Daoy (cell line): ENCODE results near the gene ADCY2. TPM values are rescaled to one million over a fixed set of nuclear protein-coding genes. Genes with fewer than 3 reads are reported as not detected.

Experiments used
- DNase-seq: peaks from one replicate; pipeline ENCODE4 v3.0.0-alpha.2; 2015; ENCODE audit warnings: low read depth
- total RNA-seq: library from RNA; depleted of rRNA; stranded (reverse); fragments of >200 nt; shearing (Covaris generic); gene quantifications from 2 replicates; pipeline ENCODE4 v1.2.3, GENCODE V29; 2014

Gene ADCY2
- total RNA-seq, 1 experiment from 2014 or later = 0.86 TPM

DNA sequence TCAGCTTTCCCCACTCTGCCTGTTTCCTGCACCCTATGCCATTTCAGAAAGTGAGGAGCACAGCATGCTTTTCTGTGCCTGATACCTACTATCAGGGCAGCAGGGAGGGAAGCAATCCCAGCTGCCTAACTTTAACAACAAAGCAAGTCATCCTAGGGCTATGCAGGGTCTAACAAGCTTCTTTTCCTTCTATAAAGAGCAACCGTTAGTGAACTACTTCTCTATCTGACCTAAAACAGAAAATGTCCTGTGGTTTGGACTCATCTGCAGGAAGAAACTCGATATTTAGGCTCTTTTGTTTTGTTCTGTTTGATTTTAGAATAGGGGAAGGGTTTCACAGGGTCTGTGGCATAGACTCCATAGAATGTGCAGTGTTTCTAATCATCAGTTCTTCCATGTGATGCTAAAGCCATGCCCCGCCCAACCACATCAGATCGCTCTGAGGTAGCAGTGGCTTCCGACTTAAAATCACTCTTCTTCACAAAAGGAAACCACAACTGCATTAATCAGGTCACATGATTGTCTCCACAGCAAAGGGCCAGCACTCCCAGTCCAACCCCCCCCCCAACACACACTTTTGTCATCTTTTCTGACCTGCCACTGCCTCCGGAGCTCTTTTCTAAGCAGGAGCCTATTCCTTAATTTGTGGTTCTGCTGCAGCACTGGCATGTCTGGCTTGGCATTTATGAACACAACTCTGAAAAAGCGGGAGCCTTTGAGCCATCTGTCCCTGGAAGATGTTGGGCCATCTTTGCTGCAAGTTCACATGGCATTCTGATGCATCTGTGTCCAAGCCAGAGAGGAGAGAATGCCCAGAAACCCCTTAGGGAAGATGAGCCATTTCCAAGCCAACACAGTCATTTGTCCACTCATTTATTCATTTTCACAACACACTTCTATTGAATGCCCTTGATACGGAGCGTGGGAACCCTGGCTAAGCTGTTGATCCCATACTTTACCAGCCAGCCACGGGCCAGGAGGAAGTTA lies 383.4 kb downstream of the ADCY2 start:
- no peak for DNase-seq

DNA sequence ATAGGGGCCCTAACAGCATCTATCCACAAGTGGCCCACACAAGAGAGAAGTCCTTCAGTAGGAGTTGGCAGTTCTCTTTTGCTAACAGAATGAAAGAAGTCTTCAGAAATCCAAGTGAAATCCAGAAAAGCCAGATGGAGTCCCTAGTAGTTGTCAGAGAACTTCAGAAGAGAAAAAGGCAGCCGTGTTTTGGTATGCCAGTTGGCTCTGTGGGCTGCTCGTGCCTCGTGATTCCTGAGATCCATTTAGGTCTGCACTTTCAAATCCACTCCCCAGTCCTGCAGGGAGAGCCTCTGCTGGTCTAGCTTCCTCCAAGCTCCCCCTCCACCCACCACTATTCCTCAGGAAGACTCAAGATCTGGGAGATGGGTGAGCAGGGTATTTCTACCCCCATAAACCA lies 386.0 kb downstream of the ADCY2 start:
- DNase-seq = no peak

DNA sequence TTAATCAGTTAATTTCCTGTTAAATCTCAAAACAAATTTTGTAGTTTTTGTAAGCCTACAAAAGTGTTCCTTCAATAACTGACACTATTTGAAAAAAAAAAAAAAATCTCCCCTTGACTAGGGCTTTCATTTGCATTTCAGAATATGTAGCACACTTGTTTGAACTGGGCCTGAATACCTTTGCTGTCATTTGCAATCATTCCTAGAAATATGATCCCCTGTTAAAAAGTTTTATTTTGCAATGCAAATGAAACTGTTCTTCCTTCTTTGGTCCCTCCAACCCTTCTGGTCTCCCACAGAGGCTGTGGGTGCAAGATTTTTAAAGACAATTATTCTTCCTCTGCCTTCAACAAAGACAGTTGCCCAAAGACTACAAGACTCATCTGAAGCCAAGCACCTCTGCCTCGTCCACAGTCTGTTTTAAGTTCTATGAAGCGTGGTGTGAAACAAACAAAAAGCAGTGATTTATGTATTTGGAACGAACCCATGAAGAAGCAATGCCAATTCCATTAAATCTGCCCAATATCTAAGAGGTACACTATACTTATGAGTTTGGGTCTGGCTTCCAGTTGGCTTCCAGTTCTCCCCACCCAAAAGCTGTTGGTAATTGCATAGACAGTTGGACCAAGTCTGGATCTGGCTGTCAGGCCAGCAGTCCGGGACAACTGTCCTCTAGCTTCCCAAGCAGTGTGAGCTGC lies 388.9 kb downstream of the ADCY2 start:
- DNase-seq = no peak

DNA sequence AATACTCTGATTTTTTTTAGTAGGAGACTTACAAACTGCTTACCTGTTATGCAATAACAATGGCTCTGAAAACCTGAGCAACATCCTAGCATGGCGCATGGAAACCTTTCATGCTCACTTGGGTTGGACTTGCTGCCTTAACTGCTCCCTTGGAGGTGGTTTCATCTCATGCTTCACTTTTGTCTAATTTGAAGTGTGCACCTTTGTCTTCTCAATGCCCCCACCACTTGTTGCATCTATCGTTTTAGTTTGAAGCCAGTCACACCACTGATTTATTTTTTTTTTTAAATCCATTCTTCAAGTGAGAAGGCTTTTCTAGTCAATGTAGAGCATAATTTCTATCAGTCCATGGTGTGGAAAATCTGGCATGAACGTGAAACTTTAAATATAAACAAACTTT lies 391.8 kb downstream of the ADCY2 start:
- DNase-seq = no peak

DNA sequence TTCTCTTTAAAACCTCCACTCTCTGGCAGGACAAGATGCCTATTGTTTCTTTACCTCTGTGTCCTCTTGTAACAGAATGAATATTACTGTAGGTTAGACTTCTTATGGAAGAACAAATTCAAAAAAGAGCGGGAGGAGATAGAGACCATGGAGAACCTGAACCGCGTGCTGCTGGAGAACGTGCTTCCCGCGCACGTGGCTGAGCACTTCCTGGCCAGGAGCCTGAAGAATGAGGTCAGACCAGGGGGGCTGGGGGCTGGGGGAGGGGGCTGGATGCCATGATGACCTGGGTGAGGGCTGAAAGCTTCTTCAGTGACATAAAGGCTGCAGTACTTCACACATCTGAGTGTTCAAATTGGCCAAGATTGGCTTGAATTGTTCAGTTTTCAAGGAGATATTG lies 393.6 kb downstream of the ADCY2 start:
- no peak for DNase-seq

DNA sequence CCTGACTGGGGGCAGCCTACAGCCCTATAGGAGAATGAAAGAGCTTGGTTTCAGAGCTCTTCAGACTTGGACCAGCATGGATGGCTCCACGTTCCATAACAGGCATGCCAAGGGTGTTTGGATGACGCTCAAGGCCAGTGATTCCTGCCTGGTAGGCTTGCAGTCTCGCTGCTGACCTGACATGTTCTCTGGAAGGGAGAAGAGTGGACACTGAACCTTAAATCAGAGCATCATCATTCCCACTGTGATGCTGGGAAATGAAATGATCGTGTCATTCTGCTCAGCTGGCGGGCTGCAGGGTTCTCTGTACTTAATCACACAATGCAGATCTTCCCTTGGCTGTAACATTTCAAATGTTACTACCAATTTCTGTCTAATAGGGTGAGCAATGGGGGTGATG lies 398.0 kb downstream of the ADCY2 start:
- no peak for DNase-seq

DNA sequence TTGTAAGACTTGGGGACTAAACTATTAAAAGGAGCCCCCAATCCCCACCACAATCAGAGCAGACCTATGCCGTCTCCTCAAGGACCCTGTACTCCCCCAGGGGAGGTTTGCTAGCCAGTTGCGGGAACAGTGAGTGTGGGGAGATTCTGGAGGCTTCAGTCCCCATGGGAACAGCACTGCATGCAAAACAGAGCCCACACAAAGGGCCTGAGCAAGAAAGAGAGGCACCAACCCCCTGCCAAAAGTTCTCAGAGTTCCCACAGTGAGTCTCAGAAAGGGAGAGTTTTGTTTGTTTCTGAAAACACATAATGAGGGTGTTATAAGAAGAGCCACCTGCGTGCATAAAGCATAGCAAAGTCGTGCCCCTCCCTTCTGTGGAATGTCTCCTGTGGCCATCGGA lies 398.4 kb downstream of the ADCY2 start:
- DNase-seq = no peak

DNA sequence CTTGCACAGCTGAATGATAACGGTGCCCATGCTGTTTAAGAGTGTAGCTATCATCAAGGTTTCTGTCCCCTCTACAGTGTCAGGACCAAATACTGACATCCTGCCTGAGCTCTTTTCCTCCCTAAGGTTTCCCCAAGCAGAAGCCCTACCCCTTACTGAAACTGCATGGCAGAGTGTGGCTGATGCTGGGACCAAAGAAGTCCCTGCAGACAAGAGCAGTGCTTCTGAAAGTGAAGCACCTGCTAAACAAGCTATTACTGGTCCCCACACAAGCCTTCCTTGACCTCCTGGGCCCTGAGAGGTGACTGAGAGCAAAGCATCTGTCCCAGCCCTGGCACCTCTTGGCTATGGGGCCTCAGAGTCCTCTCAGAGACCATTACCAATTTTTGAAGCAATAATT lies 398.9 kb downstream of the ADCY2 start:
- no peak for DNase-seq

DNA sequence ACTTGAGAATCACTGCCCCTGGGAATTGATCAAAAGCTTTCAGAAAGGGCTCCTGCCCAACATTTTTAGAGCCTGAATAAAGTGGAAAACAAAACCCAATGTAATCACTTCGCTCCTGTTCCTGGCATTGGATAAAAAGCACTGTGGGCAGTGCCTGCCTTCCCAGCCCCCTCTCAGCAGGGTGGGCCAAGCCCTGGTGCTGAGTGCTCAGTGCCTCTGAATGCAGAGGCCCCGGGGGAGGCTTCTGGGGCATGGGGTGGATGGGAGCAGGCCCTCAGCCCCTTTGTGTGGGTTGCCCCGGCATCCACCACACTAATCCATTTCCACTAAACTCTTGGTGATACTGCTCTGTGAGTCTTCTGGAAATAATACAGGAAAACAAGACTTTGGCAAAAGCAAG lies 399.4 kb downstream of the ADCY2 start:
- no peak for DNase-seq

DNA sequence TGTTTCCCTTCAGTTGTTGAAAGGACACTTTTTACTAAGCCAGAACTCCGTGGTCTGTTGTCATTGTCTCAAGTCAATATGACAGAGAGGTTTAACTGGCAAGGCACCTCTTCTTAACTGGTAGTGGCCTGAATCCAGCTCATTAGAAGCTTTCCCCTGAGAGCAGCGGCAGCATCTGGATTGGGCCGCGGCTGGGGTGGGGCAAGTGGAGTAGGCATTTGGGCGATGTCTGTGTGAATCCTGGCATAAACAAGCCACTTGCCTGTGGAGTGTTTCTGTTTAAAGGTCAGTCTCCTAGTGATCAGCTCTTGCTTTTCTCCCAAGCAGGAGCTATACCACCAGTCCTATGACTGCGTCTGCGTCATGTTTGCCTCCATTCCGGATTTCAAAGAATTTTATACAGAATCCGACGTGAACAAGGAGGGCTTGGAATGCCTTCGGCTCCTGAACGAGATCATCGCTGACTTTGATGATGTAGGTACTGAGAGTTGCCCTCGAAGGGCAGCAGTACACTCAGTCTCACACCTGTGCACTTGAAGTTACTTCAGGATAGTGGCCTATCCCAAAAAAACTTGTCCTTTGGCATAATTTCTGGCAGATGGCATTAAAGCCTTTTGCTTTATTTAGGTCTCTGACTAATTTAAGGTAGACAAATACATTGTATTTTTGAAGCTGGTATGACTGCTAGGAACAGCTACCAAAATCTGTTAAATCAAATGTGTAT lies 406.1 kb downstream of the ADCY2 start:
- no peak for DNase-seq

DNA sequence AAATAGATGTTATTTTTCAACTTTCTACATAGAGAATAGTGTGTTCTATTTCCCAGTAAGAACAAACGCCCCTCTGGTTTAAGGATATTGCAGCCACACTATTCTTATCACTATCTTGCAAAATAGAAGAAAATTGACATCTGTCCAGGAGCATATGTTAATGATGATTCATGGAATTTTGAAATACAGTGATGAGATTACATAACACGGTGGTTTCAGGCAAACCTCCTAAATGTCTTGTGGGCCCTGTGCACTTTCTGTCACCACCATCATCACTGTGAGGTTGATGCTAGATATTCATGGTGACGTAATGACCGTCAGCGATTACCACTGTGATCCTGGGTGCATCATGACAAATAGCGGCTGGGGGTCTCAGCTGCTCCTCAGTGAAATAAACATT lies 406.9 kb downstream of the ADCY2 start:
- DNase-seq = no peak

DNA sequence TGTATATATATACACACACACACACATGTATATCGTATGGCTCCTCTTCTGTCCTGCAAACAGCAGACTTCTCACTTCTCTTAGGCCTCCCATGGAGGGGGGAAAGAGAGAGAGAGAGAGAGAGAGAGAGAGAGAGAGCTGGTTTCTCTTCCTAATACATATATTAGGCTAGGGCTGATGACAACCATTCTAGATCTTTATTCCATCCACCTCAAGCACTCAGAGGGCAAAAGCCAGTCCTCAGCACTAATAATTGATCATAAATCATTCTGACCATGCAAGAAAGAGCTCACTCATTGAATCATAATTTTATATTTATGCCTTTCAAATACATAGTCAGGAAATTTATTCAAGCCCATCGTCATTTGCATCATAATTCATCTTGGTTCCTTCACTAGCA lies 408.0 kb downstream of the ADCY2 start:
- DNase-seq = no peak

DNA sequence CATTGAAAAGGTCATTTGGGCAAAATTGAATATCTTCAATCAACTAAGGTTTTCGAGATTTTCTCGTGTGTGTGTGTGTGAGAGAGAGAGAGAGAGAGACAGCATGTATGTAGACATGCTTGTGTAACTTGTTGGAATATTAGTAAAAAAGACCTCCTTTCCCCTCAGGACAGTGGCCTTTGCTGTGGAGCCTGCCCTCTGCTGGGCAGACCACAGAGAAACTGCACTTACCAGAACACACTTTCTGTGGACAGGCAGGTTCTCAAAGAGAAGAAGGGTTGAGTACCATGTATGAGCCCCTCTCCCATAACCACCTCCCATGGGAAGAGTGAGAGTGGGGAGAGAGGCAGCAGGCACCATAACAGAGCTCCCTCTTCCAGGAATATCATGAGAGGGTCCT lies 409.4 kb downstream of the ADCY2 start:
- peak; percentile 18 for DNase-seq

DNA sequence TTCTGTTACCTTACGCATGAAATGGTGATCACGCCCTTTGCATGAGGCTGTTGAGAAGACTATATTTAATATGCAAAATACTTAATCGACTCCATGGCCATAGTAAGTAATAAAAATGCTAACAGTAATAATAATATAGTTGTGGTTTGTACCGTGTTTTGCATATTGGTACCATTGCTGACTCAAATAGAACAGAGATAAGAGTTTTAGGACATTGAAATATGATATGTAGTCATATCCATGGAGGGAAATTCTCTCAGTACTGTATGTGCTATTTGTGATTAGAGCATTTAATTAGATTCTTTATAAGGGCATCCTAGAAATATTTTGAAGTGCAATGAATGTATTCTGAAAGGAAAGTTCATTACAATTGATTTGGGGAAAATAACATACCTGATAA lies 413.1 kb downstream of the ADCY2 start:
- DNase-seq = no peak

DNA sequence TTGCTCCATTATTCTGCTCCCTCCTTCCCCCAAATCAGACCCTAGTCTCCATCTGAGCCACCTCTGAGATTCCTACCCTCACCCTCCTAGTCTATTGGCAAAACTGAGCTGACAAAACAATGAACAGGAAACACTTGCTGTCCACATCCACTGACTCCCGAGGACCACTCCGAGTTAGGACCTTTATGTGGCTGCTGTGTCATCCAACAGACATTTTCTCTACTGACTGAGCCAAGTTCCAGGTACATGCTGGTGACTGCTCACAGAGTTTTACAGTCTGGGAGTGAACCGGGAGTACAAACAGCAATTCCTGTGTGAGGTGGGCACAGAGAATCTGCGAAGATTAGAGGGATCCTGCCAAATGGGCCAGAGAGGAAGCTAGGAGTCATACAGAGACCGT lies 415.8 kb downstream of the ADCY2 start:
- DNase-seq = peak; percentile 21

DNA sequence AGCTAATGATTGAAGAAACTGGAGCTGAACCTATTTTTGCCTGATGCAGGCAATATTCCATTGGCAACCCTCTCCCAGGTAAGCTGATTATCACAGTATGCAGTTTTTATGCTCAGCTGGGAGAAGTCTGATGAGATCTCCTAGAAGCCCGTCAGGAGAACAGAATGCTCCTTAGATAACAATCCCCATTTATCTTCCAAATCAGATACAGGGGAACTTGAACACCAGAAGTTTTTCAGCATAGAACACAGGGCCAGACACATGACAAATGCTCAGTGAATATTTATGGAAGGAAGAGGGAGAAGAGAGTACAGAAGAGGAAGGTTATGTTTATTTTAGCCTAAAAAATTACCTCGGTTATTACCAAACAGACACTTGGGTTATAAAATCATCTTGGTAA lies 417.1 kb downstream of the ADCY2 start:
- no peak for DNase-seq

DNA sequence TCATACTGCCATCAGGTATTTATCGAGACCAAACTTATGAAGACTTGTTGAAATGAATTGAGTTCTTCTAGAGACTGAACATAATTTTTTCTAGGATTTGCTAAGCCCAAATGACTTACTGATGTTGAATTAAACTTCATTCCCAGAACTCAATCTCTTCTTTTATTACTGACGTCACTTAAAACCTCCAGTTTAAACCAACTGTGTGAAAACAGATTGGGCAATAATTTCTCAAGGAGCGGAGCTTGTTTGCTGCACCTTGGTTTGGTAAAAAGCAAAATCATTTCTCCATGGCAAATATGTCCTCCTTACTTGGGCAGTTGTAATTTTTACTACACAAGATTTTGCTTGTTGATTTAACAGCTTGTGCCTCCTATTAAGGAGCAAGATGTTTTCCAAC lies 417.6 kb downstream of the ADCY2 start:
- DNase-seq = no peak

DNA sequence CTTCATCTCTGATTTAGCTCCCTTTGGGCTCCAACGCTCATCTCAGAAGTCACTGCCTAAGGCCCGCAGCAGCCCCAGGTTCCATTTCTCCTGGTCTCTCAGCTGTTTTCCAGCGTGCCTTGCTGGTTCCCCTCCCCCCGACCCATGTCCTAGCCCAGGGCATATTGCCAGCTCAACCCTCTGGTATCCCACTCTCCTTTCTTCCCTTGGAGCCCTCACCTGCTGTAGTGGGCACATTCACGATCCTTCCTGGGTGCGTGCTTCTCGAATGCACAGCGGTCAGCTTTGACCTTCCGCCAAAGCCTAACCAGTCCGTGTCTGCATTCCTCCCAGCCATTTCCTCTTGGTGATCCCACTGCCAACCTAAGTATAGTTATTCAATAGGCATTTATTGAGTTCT lies 418.9 kb downstream of the ADCY2 start:
- DNase-seq = no peak

DNA sequence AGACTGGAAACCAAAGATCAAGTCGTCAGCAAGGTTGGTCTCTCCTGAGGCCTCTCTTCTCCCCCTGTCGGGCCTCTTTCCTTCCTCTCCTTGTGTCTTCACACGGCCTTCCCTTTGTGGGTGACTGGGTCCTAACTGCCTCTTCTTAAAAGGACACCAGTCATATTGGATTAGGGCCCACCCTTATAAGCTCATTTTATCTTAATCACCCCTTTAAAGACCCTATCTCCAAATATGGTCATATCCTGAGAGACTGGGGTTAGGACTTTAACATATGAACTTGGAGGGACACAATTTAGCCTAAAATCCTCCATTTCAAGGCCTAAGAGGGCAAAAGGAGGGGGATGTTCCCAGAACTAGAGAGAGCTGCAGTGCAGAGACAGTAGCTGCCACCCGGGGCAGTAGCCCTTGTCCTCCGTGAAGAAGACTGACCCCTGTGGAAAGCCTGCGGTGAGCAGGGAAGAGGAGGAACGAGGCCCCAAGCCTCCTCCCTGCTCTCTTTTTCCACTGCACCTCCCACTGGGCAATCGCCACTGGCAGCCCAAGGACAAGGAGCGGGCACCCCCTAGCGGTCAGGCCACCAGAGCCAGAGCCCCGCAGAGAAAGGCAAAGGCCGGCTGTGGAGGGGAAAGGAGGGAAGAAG lies 420.1 kb downstream of the ADCY2 start:
- DNase-seq = peak; percentile 86

DNA sequence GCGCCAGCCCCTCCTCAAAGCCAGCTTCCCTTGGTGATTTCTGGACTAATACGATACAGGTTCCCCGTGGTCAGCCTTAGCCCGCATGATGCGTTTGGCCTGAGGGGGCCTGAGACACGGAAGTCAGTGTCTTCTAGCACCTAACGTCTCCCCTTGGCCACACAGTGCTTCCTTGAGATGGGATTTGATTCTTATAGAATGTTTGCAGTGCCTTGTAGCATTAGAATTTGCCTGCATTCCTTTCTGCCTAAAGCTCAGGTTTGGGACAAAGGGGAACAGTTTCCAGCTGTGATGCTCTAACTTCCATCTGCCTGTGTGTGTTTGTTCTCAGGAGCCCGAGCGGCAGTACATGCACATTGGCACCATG lies 420.6 kb downstream of the ADCY2 start:
- DNase-seq = no peak

DNA sequence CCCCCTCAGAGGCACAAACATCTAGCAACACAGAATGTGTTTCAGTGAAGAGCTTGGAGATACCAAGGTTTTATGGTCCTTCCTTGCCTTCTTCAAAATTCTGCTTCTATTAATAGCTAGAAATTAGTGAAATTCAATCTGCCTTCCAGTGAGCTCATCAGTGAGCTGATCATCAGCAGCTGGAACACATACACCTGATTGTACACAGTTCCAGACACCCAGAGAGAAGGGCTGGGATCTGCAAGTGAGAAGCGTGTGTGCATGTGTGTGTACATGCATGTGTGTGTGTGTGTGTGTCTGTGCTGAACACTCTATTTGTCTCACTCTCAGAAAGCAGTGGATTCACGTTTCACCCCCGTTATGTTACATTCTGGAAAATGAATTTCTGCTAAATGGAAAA lies 426.5 kb downstream of the ADCY2 start:
- DNase-seq = no peak

DNA sequence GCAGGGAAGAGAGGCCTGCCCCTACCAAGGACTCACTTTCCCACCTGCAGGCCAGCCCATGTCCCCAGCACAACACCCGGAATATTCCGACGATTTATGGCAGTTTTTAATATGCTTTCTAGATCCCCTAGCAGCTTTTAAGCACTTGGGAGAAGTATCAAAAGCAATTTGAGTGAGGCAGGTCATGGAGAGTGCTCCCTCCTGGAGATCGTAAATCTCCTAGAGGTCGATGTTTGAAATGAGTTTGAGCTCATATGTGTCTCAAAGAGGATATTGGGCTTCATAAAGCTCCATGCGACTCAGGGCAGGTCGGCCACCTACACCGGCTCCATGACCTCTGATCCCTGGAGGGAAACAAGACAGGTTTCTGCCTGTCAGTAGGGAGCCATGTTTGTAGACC lies 427.7 kb downstream of the ADCY2 start:
- DNase-seq = no peak
